HG03095 (cell line): ENCODE measurements around the gene GPSM3.
"Not testable (repeated sequence)": the region's sequence is repeated elsewhere in the genome, so short reads cannot be mapped to it uniquely, and the experiment has no call there.

Experiments
- ATAC-seq: cut with Tn5 transposase; IDR thresholded peaks from one replicate; pipeline ENCODE4 v1.9.1; 2021; ENCODE audit warnings: moderate library complexity; ENCODE audit not compliant: unreplicated experiment

The GPSM3 gene

GRCh38 chr6:32192608-32193039, at the start of gene GPSM3:
Gene GPSM3, minus strand, starts transcription at chr6:32192643. Its CDS starts 130 bp downstream, at chr6:32192513.
- ATAC-seq, result no peak

DNA sequence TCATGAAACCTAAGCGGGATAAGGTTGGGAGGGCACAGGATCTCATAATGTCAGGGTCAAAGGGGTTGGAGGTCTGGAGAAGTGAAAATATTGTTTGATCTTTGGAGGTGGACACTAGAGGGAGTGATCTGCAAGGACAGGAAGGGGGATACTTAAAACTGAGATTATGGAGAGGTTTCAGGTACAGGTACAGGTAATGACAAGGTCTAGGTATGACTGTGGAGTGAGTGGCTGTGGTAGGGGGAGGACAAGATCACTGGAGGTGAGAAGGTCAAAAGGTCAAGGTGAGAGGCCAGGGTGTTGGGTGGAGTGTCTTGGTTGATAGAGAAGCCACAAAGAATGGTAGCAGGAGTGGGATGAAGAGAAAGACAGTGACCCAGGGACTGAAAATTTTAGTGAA, 48.2 kb upstream of the GPSM3 start:
- ATAC-seq, result no peak

DNA sequence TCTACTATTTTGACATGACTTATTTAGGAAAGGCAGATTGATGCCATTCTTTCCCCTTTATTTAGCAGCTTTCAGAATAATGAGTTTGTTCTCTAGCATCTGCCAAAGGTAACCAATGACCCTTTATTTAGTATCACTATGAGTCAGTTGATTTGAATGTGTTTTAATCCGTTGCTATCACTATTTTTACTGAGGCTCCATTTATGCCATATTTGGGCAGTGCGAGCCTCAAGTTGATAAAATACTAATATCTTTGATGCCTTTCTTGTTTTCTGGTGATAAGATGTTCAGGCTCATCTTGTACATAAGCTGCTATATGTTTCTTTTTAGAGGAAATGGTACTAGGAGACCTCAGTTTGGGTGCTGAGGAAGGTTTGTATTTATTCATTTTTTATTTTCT, 47.0 kb upstream of the GPSM3 start:
- ATAC-seq, result no peak

- ATAC-seq, result no peak
Measured at GRCh38 chr6:32234934-32235333, 42.5 kb upstream of the GPSM3 start.

DNA sequence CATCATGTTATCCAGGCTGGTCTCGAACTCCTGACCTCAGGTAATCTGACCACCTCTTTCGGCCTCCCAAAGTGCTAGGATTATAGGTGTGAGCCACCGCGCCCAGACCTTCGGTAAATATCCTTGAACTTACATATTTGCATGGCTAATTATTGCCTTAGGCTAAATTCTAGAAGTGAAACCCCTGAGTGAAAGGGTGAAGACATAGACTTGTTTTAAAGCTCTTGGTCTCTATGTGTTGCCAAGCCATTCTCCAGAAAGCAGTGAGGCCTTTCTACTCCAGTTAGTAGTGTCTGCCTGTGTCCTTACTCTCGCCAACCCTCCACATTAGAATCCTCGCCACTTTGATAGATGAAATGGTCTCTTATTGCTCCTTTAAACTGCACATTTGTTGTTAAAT, 34.0 kb upstream of the GPSM3 start:
- ATAC-seq, result no peak

- no peak for ATAC-seq
Measured at GRCh38 chr6:32224696-32225095, 32.3 kb upstream of the GPSM3 start.

DNA sequence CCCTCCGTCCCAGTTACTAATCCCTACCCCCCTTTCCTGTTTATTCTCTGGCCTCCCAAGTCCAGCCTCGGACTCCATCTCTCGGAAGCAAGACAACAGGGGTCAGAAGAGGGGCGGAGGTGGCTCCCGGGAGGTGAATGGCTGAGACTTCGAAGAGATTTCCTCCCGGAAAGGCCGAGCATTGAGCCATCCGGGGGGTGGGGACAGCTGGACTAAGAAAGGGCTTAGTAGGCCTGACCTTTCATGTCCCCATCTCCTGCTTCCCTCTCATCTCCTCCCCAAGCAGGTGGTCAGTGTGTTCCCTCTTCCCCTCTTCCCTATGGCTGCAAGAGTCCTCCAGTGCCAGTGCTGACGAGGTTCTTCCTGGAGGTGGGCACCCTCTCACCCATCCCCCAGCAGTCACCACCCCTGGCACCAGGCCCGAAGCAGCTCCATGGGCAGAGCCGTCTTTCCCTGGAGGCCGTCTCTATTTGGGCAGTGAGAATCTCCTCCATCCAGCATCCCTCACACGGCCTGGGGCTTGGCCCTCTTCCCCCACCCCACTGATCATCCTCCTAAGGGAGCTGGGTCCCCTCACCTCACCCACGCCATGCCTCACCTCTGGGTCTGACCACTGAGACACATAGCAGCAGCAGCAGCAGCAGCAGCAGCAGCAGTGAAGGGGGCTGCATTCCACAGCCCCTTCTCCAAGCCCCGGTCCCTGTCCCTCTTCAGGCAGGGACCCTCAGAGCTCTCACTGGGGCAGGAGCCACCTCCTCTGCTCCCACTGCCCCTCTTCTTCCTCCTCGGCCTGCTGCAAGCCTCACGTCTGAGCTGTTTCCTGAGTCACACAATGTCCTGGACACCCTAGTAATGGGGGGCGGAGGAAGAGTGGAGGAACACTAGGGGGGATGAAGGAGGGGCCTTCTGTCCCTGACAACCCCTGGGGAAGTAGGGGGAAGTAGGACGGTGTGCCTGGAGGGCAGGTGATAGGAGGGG, 31.1 kb upstream of the GPSM3 start, which contains the start of gene NOTCH4:
TSS of gene NOTCH4 (minus strand) at position 810 of the 978 bp plus-strand sequence. CDS start at position 671, 139 bp downstream.
- no peak for ATAC-seq

- ATAC-seq, result no peak
Measured at GRCh38 chr6:32222333-32223230, 30.1 kb upstream of the GPSM3 start.

DNA sequence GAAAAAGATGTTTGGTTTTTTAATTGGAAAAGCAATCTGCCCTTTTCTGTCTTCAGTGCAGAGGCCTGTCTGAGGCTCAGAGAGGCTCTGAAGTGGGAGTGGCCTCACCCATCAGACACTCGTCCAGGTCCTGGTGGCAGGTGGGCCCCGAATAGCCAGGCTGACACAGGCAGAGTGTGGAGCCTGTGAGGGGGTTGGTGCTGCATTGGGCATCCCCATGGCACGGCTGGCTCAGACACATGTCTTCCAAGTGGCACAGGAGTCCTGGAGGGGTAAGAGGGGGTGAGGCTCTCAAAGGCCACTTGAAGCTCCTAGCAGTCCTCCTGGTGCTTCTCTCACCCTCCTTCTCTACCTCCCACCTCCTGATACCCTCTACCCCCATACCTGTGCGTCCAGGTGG, 27.6 kb upstream of the GPSM3 start:
- ATAC-seq, result no peak

- no peak for ATAC-seq
Measured at GRCh38 chr6:32218167-32218566, 25.7 kb upstream of the GPSM3 start.

- no peak for ATAC-seq
Measured at GRCh38 chr6:32216998-32217397, 24.6 kb upstream of the GPSM3 start.

GRCh38 chr6:32216285-32216684, 23.8 kb upstream of the GPSM3 start:
- ATAC-seq, result no peak

DNA sequence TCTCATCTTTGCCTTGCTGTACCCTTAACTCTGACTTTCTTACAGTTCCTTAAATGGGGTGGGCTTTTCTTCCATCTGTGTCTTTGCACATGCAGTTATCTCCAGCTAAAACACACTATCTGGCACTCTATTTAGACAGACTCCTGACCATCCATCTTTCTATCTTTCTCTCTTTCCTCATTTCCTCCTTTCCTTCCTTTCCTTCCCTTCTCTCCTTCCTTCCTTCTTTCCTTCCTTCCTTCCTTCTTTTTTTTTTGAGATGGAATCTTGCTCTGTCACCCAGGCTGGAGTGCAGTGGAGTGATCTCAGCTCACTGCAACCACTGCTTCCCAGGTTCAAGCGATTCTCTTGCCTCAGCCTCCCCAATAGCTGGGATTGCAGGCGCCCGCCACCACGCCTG, 23.2 kb upstream of the GPSM3 start:
- no peak for ATAC-seq

DNA sequence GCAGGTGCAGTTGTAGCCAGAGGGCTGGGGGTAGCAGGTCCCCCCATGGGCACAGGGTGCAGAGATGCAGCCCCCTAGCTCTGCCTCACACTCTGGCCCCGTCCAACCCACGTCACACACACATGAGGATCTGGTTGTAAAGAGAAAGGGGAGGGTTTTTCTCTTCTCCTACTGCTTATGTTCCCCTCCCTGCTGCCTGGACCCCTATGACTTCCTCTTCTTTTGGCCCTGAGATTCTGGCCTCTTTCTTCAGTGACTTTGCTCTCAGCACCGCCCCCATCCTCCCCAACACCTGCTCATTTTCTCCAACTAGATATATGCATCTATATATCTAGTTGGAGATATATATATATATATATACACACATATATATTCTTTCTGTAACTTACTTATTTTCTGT, 21.7 kb upstream of the GPSM3 start:
- no peak for ATAC-seq

- ATAC-seq, result no peak
Measured at GRCh38 chr6:32213649-32214048, 21.2 kb upstream of the GPSM3 start.

DNA sequence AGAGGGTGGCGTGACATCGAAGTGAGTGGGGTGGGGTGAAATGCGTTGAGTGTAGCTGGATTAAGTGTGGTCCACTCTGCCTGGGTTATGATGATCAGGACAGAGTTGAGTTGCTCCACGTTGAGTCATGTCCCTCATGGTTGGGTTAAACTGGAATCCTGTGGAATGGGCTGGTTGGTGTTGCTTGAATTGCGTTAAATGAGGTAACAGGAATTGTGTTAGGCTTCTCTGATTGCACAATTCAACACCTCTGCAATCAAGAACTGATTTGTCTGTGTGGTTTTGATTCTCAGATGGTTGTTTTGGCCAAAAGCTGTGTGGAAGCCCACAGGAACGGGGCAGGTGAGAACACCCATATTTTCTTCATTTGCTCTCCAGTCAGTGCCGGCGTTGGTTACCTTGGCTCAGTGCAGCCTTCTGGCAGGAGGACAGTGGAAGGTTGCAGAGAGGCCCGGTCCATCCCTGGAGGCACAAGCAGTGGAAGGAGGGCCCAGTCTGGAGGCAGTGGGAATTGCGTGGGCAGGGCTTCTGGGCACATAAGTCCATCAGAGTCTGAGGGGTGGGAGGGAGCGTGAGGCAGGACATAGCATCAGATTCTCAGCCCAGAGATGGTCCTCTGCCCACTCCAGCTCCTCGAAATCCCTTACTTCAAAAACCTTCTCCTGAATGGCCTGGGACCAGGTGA, 19.8 kb upstream of the GPSM3 start:
- ATAC-seq, result no peak

GRCh38 chr6:32211432-32211831, 19.0 kb upstream of the GPSM3 start:
- ATAC-seq, result not testable (repeated sequence)

- ATAC-seq, result no peak
Measured at GRCh38 chr6:32210191-32210601, 17.8 kb upstream of the GPSM3 start.

DNA sequence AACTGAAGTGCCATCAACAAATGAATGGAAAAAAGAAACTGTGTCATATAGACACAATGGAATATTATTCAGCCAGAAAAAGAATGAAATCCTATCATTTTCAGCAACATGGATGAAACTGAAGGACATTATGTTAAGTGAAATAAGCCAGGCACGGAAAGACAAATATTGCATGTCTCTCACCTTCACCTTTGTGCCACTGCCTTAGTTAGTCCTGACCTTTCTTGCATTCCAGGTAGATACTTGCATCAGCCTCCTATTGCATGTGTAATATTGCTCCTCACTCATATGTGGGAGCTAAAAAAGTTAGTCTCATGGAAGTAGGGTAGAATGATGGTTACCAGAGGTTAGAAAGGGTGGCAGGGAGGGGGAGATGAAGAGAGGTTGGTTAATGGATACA, 16.6 kb upstream of the GPSM3 start:
- ATAC-seq, result no peak

DNA sequence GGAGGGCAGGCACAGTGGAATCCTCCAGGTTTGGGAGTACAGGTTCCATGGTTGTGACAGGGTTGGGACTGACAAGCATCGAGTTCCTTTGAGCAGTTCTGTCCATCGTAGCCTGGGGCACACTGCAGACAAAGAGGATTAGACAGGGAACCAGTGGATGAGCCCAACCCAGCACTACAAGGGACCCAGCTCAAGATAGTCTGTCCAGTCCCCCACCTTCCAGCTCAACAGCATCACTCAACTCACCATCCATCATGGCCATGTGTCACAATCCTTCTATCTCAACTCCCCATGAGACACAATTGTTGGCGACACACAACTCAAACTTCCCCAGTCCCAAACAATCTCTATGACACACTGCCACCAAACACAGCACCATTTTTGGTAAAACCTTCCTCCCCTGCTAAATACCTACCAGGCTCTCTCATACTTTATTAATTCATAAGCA, 11.8 kb upstream of the GPSM3 start:
- no peak for ATAC-seq
